ENCODE results near the gene IL1RAPL1.
"Not testable (repeated sequence)": the region's sequence is repeated elsewhere in the genome, so short reads cannot be mapped to it uniquely, and the experiment has no call there.

Gene IL1RAPL1

GRCh38 chrX:29315931-29316330 is 728.7 kb downstream of the IL1RAPL1 start:
- TF ChIP-seq MAX (IDR thresholded peaks at IDR 0.05; ENCODE audit: low read depth, low read length), result no peak
- TF ChIP-seq CTCF (IDR thresholded peaks at IDR 0.05; ENCODE audit: low read depth, low read length), result no peak
- no peak for TF ChIP-seq POLR2A (IDR thresholded peaks at IDR 0.05; ENCODE audit: extremely low read depth, insufficient read length)
- no peak for TF ChIP-seq MYC (IDR thresholded peaks at IDR 0.05; ENCODE audit: low read depth, low read length)
- DNase-seq (ENCODE audit: low read depth), result no peak
- H3K4me3 ChIP-seq (ENCODE audit: low read depth, low read length), result no peak overlapping the region

- TF ChIP-seq CTCF (IDR thresholded peaks at IDR 0.05; ENCODE audit: low read depth, low read length) (no peak), MAX (IDR thresholded peaks at IDR 0.05; ENCODE audit: low read depth, low read length) (no peak), MYC (IDR thresholded peaks at IDR 0.05; ENCODE audit: low read depth, low read length) (no peak), POLR2A (IDR thresholded peaks at IDR 0.05; ENCODE audit: extremely low read depth, insufficient read length) (no peak)
- no peak for DNase-seq (ENCODE audit: low read depth)
- H3K4me3 ChIP-seq (ENCODE audit: low read depth, low read length), result no peak overlapping the region
Observed at GRCh38 chrX:29318012-29318411, 730.8 kb downstream of the IL1RAPL1 start.

- not testable (repeated sequence) for DNase-seq (ENCODE audit: low read depth); H3K4me3 ChIP-seq (ENCODE audit: low read depth, low read length)
Observed at GRCh38 chrX:29332429-29332828, 745.2 kb downstream of the IL1RAPL1 start.

GRCh38 chrX:29333091-29333490 is 745.8 kb downstream of the IL1RAPL1 start:
- DNase-seq (ENCODE audit: low read depth); H3K4me3 ChIP-seq (ENCODE audit: low read depth, low read length): not testable (repeated sequence)

- TF ChIP-seq MAX (IDR thresholded peaks at IDR 0.05; ENCODE audit: low read depth, low read length), result no peak
- no peak for TF ChIP-seq CTCF (IDR thresholded peaks at IDR 0.05; ENCODE audit: low read depth, low read length)
- TF ChIP-seq POLR2A (IDR thresholded peaks at IDR 0.05; ENCODE audit: extremely low read depth, insufficient read length), result no peak
- TF ChIP-seq MYC (IDR thresholded peaks at IDR 0.05; ENCODE audit: low read depth, low read length), result no peak
- DNase-seq (ENCODE audit: low read depth), result no peak
- no peak overlapping the region for H3K4me3 ChIP-seq (ENCODE audit: low read depth, low read length)
Observed at GRCh38 chrX:29348288-29348687, 761.0 kb downstream of the IL1RAPL1 start.

- no peak for DNase-seq (ENCODE audit: low read depth)
- H3K4me3 ChIP-seq (ENCODE audit: low read depth, low read length), result no peak overlapping the region
- no peak for TF ChIP-seq MYC (IDR thresholded peaks at IDR 0.05; ENCODE audit: low read depth, low read length)
- no peak for TF ChIP-seq MAX (IDR thresholded peaks at IDR 0.05; ENCODE audit: low read depth, low read length)
- no peak for TF ChIP-seq POLR2A (IDR thresholded peaks at IDR 0.05; ENCODE audit: extremely low read depth, insufficient read length)
- TF ChIP-seq CTCF (IDR thresholded peaks at IDR 0.05; ENCODE audit: low read depth, low read length), result no peak
Observed at GRCh38 chrX:29359276-29359675, 772.0 kb downstream of the IL1RAPL1 start.

GRCh38 chrX:29374765-29375164 is 787.5 kb downstream of the IL1RAPL1 start:
- H3K4me3 ChIP-seq (ENCODE audit: low read depth, low read length); DNase-seq (ENCODE audit: low read depth): not testable (repeated sequence)

- TF ChIP-seq MAX (IDR thresholded peaks at IDR 0.05; ENCODE audit: low read depth, low read length) (no peak), POLR2A (IDR thresholded peaks at IDR 0.05; ENCODE audit: extremely low read depth, insufficient read length) (no peak), CTCF (IDR thresholded peaks at IDR 0.05; ENCODE audit: low read depth, low read length) (no peak), MYC (IDR thresholded peaks at IDR 0.05; ENCODE audit: low read depth, low read length) (no peak)
- DNase-seq (ENCODE audit: low read depth), result no peak
- H3K4me3 ChIP-seq (ENCODE audit: low read depth, low read length), result no peak overlapping the region
Observed at GRCh38 chrX:29376584-29376983, 789.3 kb downstream of the IL1RAPL1 start.

All from NB4 (cell line).